HG02943 (cell line): ENCODE data around the gene CELF2.

Experiments
- ATAC-seq: cut with Tn5 transposase; IDR thresholded peaks from one replicate; pipeline ENCODE4 v1.9.1; 2021; ENCODE audit warnings: mild to moderate bottlenecking, low read depth, moderate library complexity; ENCODE audit not compliant: unreplicated experiment

Gene CELF2

GRCh38 chr10:11232222-11232961 lies 214.7 kb downstream of the CELF2 start:
- no peak for ATAC-seq

GRCh38 chr10:11234857-11235531 lies 217.3 kb downstream of the CELF2 start:
- no peak for ATAC-seq

GRCh38 chr10:11235771-11236170 lies 218.1 kb downstream of the CELF2 start:
- ATAC-seq = no peak

GRCh38 chr10:11236234-11236633 lies 218.6 kb downstream of the CELF2 start:
- peak; percentile 71 for ATAC-seq

- peak; percentile 38 for ATAC-seq
Observed at GRCh38 chr10:11237571-11237970, 219.9 kb downstream of the CELF2 start.

- ATAC-seq = no peak
Observed at GRCh38 chr10:11238893-11239292, 221.2 kb downstream of the CELF2 start.

- no peak for ATAC-seq
Observed at GRCh38 chr10:11240641-11241040, 223.0 kb downstream of the CELF2 start.

- peak; percentile 58 for ATAC-seq
Observed at GRCh38 chr10:11242443-11243387, 225.0 kb downstream of the CELF2 start.

GRCh38 chr10:11243425-11244222 lies 226.0 kb downstream of the CELF2 start:
- ATAC-seq = no peak

GRCh38 chr10:11245095-11245479 lies 227.4 kb downstream of the CELF2 start:
- ATAC-seq = no peak

- peak; percentile 33 for ATAC-seq
Observed at GRCh38 chr10:11245510-11245909, 227.8 kb downstream of the CELF2 start.

GRCh38 chr10:11245981-11246590 lies 228.4 kb downstream of the CELF2 start:
- no peak for ATAC-seq

- no peak for ATAC-seq
Observed at GRCh38 chr10:11246752-11247467, 229.2 kb downstream of the CELF2 start.

GRCh38 chr10:11249152-11249807 lies 231.6 kb downstream of the CELF2 start:
- ATAC-seq = no peak

GRCh38 chr10:11249808-11250195 lies 232.1 kb downstream of the CELF2 start:
- no peak for ATAC-seq

GRCh38 chr10:11250304-11250703 lies 232.6 kb downstream of the CELF2 start:
- no peak for ATAC-seq

- ATAC-seq = no peak
Observed at GRCh38 chr10:11252887-11253286, 235.2 kb downstream of the CELF2 start.

- ATAC-seq = no peak
Observed at GRCh38 chr10:11253385-11254002, 235.8 kb downstream of the CELF2 start.
